AG09319 (cell line): Measurements from ENCODE around the gene C5orf58.

Experiments
- DNase-seq: peaks from one replicate; pipeline ENCODE4 v3.0.0-alpha.2; 2010; ENCODE audit warnings: low read depth; ENCODE audit errors: extremely low read depth
- TF ChIP-seq, protein P1 (sequence below): IDR thresholded peaks from 2 replicates; pipeline ENCODE4 v1.5.1; 2011; ENCODE audit warnings: low read depth, mild to moderate bottlenecking, inconsistent platforms, low read length, moderate library complexity

Gene C5orf58

DNA sequence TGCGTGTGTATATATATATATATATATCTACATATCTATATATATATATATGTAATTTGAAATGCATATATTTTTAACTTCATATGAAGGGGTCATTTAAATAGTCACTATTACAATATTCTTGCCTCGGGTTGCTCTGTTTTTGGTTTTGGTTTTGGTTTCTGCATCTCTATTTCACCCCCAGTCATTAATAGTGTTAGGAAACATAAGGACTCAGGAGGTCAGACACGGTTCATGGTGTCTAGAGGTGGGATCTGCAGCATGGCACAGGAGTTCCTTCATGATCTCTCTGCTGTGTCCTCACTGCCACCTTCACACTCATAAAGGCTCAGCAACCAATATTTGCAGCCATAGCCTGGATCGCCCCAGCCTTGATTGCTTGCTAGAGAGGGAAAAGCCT is 16.6 kb downstream of the C5orf58 start:
- no peak for DNase-seq
- TF ChIP-seq, protein P1, sequence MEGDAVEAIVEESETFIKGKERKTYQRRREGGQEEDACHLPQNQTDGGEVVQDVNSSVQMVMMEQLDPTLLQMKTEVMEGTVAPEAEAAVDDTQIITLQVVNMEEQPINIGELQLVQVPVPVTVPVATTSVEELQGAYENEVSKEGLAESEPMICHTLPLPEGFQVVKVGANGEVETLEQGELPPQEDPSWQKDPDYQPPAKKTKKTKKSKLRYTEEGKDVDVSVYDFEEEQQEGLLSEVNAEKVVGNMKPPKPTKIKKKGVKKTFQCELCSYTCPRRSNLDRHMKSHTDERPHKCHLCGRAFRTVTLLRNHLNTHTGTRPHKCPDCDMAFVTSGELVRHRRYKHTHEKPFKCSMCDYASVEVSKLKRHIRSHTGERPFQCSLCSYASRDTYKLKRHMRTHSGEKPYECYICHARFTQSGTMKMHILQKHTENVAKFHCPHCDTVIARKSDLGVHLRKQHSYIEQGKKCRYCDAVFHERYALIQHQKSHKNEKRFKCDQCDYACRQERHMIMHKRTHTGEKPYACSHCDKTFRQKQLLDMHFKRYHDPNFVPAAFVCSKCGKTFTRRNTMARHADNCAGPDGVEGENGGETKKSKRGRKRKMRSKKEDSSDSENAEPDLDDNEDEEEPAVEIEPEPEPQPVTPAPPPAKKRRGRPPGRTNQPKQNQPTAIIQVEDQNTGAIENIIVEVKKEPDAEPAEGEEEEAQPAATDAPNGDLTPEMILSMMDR = no peak

DNA sequence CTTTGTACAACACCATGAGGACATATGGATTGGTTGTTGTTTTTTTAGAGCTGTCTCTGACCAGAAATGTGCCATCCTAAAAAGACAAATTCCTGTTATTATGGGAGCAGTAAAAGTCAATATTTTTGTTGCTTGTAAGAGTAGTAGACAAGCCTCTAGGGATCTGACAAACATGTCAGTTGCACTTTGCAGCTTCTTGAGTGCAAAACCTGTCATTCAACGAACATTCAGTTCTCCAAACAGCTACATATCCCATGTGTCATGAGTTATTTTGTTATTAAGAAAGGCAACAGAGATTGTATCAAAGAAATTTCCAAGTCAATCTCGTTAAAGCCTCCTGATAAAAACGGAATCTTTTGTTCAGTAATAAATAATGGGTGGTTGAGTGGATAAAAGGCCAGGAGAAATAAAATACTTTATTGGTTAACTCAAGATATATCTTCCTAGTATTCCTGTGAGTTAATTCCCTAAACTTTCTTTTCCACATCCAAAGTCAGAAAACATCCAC is 18.1 kb downstream of the C5orf58 start:
- DNase-seq = no peak
- TF ChIP-seq, protein P1 = no peak

DNA sequence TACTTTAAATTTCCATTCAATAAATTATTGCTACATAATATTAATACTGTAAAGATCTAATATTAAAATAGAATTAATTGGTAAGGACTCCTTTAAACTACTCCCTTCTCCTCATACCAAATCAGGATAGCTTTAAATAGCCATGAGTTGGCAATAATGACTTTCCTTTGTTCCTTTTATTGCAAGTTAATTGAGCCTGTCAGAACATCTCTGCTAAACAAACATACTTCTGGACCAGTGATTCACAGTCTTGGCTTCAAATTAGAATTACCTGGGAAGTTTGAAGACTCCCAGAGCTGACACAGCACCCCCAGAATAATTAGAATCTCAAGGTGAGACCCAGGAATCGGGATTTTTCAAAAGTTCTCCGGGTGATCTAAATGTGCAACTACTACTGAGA is 18.7 kb downstream of the C5orf58 start:
- no peak for DNase-seq
- TF ChIP-seq, protein P1 = no peak

DNA sequence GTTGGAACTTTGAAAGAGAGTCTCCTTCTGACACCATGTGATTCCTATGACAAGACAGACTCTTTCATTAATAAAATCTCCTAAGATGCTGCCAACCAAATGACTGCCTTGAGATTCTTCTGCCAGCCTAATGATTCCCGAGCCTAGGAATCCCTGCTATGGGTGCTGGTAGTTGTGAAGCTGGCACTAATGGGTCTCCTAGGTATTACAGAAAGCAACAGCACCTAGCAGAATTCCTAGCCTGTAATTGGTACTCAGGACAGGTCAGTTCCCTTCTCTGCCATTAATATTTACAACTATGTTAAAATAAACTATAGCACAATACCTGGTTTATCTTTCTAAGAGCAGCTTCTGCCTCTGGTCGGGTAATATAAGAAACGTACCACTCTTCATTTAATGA is 19.3 kb downstream of the C5orf58 start:
- TF ChIP-seq, protein P1 = no peak

DNA sequence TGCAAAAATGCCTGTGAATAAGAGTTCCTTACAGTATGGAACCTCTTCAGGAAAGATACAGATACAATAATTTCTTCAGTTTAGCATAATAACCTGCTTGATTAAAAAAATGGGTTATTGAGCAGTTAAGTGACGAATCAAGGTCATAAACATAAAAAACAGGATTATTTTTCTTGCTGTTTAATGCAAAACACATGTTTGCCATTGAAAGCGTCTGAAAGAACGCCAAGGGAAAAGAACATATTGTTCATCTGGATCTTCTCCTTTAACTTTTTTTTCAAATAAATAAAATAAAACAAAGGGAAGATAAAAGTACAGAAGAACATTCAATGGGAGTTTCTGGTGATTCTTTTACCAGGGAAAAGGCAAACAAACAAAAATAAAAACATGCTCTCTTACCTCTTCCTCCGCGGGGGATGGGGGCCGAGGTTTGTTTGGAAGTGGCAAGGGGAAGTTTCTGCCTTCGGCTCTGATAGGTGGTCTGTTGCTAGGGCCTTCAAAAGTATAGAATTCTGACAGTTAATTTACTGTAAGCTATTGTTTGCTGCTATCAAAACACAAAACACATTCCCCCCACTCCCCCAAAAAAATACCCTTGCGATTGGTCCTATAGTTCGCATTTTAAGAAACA is 20.1 kb downstream of the C5orf58 start:
- DNase-seq = no peak
- TF ChIP-seq, protein P1 = no peak

More for the DNA sequence above, 19.3 kb downstream of the C5orf58 start:
- no peak for DNase-seq

DNA sequence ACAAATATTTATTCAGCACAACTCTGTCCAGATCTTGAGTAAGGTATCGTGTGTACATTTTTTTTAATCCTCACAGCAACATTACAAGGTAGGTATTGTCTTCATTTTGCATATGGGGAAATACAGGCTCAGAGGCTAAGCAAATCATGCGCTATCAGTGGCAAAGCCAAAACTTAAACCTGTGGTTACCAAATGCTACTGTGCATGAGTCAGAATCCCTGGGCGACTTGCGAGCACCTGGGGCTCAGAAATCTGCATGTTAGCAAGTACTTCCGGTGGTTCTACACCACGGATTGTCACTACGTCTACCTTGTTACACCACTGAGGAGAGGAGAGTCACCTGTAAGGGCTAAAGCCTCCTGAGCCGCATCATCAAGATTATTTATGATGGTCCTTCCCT is 21.3 kb downstream of the C5orf58 start:
- no peak for DNase-seq
- TF ChIP-seq, protein P1 = no peak

DNA sequence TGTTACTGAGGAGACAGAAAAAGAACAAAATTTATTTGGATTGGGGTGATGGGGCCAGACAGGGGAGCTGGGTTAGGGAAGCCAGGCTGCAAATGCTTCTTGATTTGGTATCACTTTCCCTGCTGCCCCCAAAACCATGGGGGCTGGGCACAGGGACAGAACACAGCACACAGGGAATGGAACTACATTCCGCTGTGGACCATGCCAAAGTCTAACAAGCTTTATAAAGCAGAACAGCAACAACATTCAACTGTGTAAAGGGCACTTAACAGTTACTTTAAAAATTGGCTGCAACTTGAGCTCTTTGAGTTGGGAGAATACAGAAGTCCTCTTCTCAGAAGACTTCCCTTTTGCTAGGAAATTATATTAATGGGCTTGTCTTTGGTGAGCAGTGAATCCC is 23.8 kb downstream of the C5orf58 start:
- TF ChIP-seq, protein P1 = no peak
- no peak for DNase-seq
